Effector CD4-positive, alpha-beta T cell (primary cell): ENCODE results near the gene EVC2.
"Not testable (repeated sequence)": the region's sequence is repeated elsewhere in the genome, so short reads cannot be mapped to it uniquely, and the experiment has no call there.

Source experiments
- DNase-seq: peaks from one replicate; pipeline ENCODE4 v3.0.0-alpha.2; 2020

EVC2 gene

DNA sequence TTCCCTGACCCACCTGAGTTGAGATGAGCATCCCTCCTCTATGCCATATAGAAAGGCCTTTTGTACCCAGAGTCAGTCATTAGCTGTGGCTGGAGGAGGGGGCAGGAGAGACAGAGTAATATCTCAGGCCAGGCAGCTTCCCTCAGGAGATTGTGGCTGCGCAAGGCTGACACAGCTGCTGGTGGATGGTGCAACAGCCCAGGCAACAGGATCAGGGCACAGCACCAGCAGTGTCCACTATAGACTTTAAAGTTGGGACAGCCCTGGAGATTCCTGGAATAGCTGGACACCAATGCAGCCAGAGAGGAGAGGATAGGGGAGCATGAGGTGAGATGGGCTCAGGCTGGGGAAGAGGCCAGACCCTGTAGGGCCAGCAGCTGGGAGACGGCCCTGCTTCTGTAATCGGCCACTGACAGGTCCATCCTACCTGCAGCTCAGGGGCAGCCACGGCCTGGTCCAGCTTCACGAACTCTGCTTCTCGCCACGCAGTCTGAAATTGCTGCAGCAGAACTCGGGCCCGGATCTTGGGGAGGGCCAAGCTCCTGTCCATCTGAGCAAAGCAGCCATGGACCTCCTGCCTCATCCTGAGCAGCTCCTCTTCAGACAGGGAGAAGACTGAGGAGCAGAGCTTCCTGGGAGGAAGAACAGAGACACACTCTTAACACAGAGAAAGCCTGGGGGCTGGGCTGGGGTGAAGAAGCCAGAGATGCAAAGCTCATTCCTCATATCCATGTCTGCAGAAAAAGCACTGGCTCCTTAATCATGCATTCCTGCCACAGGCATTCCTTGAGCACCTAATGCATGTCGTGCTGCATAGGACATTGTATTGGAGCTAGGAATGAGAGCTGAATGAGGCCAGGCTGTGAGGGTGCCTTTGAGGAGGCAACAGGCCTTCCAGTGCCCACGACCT lies 90.1 kb downstream of the EVC2 start:
- no peak for DNase-seq

GRCh38 chr4:5616331-5616950 lies 91.9 kb downstream of the EVC2 start:
- DNase-seq, result no peak

- no peak for DNase-seq
Measured at GRCh38 chr4:5615496-5616075, 92.8 kb downstream of the EVC2 start.

DNA sequence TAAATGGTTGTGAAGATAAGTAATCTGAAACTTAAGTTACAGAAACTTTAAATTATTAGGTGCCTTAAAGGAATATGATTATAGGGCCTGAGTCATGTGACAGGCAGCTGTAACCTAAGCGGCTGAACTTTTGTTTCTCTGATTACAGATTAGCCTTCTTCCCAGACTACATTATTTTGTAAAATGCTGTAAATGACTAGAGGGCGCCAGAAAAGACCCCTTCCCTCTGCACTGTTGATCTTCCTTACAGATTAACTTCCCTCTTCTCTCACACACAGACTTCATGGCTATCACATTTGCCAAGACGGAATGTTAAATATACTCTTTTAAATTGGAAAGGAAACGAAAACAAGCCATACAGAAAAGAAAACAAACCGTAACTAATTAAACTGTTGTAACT lies 96.6 kb downstream of the EVC2 start:
- DNase-seq, result no peak

- DNase-seq, result no peak
Measured at GRCh38 chr4:5609306-5610007, 98.9 kb downstream of the EVC2 start.

DNA sequence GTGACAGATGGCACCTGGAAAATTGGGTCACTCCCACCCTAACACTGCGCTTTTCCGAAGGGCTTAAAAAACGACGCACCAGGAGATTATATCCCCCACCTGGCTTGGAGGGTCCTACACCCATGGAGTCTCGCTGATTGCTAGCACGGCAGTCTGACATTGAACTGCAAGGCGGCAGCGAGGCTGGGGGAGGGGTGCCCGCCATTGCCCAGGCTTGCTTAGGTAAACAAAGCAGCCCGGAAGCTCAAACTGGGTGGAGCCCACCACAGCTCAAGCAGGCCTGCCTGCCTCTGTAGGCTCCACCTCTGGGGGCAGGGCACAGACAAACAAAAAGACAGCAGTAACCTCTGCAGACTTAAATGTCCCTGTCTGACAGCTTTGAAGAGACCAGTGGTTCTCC lies 114.5 kb downstream of the EVC2 start:
- DNase-seq, result not testable (repeated sequence)

- no peak for DNase-seq
Measured at GRCh38 chr4:5592272-5592671, 116.1 kb downstream of the EVC2 start.

GRCh38 chr4:5589495-5589894 lies 118.9 kb downstream of the EVC2 start:
- DNase-seq, result no peak

GRCh38 chr4:5588046-5588445 lies 120.3 kb downstream of the EVC2 start:
- no peak for DNase-seq

DNA sequence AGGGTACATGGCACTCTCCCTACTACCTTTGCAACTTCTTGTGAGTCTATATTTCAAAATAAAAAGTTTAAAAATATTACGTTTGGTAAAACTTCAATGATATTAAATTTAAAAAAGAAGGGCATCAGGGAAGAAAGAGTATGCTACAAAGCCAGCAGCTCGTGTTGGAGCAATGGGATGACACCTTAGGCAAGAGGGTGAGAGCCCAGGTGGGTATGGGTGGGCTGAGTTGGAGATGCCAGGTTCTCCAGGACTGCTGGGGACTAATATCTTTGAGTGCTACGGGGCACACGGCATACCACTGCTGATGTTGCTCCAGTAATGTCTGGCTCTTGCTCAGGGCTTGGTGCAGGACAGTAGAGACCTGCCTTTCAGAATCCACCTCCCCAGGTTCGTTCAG lies 132.4 kb downstream of the EVC2 start:
- DNase-seq, result no peak

- no peak for DNase-seq
Measured at GRCh38 chr4:5574386-5574785, 134.0 kb downstream of the EVC2 start.

DNA sequence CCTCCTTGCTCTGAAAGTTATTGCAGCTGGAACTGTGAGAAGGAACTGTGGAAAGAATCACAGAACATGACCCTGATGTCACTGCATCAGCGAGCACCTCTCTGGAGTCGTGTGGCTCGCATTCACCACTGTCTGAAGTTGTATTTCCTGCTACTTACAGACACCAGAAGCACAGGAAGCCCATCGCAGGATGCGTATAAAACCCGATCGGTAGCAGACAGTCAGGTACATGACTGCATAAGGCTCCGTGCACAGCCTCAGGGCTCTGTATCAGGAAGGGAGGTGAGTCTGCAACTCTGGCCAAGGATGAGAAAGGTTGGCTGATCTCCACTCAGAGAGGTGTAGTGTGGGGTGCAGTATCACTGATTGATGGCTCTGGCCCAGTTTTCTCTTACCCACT lies 134.4 kb downstream of the EVC2 start:
- DNase-seq, result no peak

- DNase-seq, result no peak
Measured at GRCh38 chr4:5572751-5573150, 135.6 kb downstream of the EVC2 start.

- no peak for DNase-seq
Measured at GRCh38 chr4:5572114-5572513, 136.2 kb downstream of the EVC2 start.

GRCh38 chr4:5571646-5572045 lies 136.7 kb downstream of the EVC2 start:
- DNase-seq, result no peak

DNA sequence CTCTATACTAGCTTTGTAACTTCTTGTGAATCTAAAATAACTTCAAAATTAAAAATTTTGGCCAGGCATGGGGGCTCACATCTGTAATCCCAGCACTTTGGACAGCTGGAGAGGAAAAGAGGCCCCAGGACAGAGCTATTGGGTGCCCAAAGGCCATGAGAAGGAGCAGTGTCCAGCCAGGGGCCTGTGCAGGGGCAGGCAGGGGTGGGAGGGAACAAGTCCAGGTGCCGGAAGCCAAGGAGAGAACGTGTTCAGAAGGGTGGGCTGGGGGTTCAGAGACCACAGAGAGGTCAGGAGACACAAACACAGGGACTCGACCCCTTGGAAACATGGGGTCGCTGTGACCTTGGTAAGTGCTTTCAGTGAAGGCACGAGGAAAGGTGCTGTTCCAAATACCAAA lies 138.9 kb downstream of the EVC2 start:
- no peak for DNase-seq

DNA sequence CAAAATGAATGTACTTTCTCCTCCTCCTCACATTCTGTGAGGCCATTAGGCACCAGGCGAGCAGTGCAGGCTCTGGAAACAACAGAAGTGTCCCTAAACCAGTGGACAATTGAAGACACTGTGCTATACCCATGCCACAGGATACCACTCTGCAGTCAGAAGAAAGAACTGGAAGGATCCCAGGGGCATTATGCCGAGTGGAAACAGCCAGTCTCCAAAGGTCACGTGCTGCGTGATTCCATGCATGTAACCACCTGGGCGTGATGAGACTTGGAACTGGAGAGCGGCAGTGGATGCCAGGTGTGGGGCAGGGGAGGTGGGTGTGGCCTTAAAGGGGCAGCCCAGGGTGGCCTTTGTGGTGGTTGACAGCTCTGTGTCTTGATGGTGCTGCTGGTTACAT lies 139.4 kb downstream of the EVC2 start:
- DNase-seq, result no peak

DNA sequence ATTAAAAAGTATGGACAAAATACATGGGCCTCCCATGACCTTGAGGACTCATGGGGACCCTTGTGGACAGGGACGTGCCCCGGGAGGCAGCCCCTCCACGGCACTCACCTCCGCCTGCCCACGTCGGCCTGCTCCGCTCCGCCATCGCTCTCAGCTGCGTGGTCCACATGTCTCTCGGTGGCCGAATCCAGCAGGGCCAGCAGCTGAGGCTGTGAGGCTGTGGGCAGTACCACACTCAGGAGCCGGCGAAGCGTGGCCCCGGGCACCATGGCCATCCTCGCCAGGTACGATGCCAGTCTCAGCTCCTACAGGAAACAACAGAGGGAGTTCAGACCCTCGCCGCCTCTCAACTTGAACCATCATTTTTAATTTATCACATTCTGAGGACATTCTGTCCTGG lies 140.0 kb downstream of the EVC2 start:
- DNase-seq, result no peak

- no peak for DNase-seq
Measured at GRCh38 chr4:5566991-5567390, 141.4 kb downstream of the EVC2 start.

GRCh38 chr4:5566526-5566925 lies 141.8 kb downstream of the EVC2 start:
- DNase-seq, result no peak

DNA sequence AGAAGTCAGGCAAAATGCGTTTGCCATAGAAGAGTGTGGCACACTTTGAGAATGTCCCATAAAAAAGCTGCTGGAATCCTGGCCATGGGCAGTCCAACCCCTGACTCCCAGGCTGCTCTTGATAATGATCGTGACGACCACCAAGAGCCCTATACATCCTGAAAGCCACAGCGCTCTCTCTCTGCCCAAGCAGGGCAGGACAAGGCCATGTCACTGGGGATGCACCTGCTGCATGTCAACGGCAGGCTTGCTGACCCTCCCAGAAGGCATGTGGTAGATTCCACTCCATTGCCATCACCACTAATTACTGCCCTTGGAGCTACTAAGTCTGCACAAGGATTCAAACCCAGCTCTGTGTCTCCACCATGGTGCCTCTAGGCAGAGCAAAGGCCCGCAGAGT lies 144.5 kb downstream of the EVC2 start:
- no peak for DNase-seq

DNA sequence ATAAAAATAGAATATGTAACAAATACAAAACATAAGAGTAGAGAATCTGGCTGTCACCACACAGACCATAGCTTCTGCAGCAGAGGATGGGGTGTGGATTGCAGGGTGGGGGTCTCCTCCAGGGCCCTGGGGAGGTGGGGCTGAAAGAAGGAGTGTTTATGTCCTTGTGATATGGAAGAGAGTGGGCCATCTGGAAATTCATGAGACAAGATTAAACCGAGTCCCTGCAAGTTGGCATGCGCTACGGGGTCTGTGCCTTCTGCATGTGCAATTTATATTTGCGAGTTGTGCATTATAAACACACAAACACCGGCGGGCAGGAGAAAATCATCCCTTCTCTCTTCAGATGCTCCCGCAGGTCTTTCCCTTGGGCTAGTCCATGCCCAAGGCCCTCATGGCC lies 145.9 kb downstream of the EVC2 start:
- no peak for DNase-seq

DNA sequence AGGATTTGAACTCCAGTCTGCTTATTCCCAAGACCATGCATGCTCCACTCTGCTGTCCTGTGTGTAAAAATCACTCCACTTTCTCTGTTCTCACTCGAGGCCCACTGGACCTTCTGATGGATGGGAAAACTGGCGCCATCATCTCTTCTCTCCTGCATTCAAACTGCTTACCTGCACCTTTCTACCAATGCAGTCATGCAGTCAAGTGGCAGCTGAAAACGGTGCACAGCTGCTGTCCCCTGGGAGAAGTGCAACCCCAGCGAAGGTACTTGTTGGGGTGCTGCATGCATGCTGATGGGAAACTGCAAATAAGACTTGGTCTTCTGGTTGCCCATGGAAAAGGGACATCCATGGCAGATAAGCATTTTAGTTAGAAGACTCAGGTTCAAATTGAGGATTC lies 147.1 kb downstream of the EVC2 start:
- DNase-seq, result no peak

DNA sequence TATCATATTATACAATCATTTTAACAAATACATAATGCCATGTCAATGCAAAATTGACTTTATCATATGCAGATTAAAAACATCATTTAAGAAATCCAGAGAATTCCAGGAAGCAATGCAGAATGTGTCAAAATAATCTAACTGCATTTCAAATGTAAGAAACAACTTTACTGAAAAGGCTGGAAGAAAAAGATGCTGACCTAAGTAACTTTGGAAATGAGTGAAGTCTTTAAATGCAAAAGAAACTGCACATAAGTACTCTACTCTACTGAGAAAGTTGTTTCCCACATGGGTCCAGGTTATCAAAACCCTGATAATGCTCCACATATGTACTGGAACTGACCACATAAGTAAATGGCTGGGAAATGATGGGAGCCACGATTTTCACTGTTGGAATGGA lies 149.9 kb downstream of the EVC2 start:
- no peak for DNase-seq
